HS-27A (cell line): ENCODE data around the gene NFAT5.
"Not testable (repeated sequence)": the region's sequence is repeated elsewhere in the genome, so short reads cannot be mapped to it uniquely, and the experiment has no call there.

Experiments used
- DNase-seq: peaks from one replicate; pipeline ENCODE4 v3.0.0-alpha.2; 2012; ENCODE audit warnings: low read depth, missing footprints

NFAT5 gene, protein sequence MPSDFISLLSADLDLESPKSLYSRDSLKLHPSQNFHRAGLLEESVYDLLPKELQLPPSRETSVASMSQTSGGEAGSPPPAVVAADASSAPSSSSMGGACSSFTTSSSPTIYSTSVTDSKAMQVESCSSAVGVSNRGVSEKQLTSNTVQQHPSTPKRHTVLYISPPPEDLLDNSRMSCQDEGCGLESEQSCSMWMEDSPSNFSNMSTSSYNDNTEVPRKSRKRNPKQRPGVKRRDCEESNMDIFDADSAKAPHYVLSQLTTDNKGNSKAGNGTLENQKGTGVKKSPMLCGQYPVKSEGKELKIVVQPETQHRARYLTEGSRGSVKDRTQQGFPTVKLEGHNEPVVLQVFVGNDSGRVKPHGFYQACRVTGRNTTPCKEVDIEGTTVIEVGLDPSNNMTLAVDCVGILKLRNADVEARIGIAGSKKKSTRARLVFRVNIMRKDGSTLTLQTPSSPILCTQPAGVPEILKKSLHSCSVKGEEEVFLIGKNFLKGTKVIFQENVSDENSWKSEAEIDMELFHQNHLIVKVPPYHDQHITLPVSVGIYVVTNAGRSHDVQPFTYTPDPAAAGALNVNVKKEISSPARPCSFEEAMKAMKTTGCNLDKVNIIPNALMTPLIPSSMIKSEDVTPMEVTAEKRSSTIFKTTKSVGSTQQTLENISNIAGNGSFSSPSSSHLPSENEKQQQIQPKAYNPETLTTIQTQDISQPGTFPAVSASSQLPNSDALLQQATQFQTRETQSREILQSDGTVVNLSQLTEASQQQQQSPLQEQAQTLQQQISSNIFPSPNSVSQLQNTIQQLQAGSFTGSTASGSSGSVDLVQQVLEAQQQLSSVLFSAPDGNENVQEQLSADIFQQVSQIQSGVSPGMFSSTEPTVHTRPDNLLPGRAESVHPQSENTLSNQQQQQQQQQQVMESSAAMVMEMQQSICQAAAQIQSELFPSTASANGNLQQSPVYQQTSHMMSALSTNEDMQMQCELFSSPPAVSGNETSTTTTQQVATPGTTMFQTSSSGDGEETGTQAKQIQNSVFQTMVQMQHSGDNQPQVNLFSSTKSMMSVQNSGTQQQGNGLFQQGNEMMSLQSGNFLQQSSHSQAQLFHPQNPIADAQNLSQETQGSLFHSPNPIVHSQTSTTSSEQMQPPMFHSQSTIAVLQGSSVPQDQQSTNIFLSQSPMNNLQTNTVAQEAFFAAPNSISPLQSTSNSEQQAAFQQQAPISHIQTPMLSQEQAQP (N-terminal part only)

GRCh38 chr16:69565671-69566239 lies at the start of gene NFAT5:
Gene NFAT5, plus strand, starts transcription at chr16:69565966. Its CDS starts 336 bp downstream, at chr16:69566302.
- peak; percentile 72 for DNase-seq

GRCh38 chr16:69517914-69518313 lies 47.9 kb upstream of the NFAT5 start:
- DNase-seq = not testable (repeated sequence)

DNA sequence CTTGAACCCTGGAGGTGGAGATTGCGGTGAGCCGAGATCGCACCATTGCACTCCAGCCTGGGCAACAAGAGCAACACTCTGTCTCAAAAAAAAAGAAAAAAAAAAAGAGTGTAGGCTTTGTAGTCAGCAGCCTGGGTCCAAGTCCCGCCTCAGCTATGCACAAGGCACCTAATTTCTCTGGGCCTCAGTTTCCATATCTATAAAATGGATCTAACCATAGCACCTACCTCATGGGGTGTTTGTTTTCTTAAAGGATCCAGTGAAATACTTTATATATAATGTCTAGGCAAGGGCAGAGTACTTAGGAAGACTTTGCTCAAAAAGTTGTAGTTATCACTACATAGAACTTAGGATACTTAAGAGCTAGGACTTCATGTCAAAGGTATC lies 45.4 kb upstream of the NFAT5 start:
- DNase-seq = no peak

DNA sequence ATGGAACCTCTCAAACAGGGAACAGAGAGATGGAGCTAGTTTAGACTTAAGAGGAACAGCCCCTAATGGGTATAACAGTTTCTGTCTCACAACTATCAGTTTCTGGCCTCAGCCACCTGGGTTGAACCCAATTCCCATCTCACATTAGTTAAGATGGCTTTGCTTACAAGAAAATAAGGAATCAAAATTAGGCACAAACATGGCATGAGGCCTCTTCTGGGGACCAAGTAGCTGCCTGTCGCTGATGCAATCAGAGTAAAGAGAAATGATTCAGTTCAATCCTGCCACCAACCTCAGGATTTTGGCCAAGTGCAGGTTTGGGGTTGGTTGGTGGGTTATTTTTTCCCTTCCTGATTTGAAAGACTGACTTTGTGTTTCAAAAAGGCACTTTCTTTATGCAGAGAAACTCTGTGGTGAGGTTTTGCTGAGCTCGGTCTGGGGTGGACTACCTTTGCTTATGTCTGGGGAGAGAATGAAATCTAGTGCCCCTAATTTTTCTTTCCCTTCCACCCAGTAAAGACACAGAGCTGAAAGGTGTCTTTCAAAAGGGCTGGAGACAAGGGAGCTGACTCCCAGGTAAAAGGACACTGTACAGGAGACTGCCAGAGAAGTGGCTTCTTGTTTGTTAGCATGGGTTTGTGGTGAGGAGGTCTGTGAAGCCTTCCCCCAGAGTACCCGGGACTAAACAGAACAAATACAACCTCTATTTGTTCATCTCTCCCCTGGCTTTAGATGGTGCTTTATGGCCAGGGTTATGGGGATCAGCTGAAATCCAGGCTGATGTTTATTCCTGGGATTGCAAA lies 44.8 kb upstream of the NFAT5 start:
- DNase-seq = no peak

DNA sequence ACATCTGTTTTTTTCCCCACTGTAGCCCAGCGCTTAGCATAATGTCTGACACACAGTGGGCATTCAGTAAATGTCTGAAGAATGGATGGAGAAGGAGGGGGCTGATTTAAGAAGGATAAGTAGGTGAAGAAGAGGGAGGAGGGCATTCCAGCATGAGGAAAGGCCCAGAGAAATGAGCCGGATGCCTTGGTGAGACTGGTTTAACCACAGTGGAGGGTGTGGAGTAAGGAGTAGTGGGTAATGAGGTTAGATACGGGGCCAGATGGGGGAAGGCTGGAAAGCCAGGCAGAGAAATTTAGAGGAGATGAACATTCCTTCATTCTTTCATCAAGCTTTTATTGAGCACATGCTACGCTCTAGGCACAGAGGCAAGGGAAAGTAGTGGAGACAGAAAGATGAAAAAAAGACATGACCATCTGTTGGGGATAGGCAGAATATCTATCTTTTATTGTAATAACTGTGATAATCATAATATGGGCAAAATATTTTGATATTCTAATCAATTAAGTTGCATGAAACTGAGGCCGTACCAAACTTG lies 43.7 kb upstream of the NFAT5 start:
- no peak for DNase-seq

DNA sequence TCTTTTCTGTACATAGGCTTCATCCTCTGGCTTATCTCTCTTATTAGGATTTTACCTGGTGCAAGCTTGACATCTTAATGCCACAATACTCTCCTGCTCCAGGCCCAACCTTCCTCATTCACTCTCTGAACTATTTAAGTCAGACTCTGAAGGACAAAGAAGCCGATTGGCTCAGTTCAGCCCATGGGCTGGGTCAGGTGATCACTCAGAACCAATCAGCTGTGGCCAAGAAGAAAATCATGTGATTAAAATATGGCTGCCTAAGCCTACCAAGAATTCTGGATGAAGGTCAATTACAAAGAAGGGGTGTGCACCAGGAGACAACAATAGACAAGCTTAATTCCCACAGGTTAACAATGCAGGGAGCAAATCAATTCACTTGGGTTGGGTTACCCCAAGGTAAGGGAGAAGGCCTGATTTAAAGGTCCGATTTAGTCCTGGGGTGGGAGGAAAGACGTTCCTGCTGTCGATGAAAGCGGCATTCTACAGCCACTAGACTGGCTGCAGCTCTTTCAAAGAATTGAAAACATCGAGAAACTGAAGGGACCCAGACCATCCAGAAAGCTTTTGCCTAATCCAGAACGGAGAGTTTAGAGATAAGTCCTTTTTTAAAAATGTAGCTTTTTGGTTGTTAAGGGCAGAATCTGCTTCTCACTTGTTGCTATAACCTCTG lies 42.9 kb upstream of the NFAT5 start:
- no peak for DNase-seq

GRCh38 chr16:69523566-69524305 lies 42.0 kb upstream of the NFAT5 start:
- DNase-seq = no peak

- DNase-seq = no peak
Observed at GRCh38 chr16:69526831-69527655, 38.7 kb upstream of the NFAT5 start.

DNA sequence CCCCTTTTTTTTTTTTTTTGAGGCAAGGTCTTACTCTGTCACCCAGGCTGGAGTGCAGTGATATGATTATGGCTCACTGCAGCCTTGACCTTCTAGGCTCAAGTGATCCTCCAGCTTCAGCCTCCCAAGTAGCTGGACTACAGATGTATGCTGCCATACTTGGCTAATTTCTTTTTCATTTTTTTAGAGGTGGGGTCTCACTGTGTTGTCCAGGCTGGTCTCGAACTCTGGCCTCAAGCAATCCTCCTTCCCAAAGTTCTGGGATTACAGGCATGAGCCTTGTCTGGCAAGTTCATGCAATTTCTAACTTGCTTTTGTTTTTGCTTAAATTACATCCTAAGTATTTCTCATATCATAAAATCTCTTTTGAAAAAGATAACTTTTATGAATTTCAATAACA lies 33.8 kb upstream of the NFAT5 start:
- no peak for DNase-seq

DNA sequence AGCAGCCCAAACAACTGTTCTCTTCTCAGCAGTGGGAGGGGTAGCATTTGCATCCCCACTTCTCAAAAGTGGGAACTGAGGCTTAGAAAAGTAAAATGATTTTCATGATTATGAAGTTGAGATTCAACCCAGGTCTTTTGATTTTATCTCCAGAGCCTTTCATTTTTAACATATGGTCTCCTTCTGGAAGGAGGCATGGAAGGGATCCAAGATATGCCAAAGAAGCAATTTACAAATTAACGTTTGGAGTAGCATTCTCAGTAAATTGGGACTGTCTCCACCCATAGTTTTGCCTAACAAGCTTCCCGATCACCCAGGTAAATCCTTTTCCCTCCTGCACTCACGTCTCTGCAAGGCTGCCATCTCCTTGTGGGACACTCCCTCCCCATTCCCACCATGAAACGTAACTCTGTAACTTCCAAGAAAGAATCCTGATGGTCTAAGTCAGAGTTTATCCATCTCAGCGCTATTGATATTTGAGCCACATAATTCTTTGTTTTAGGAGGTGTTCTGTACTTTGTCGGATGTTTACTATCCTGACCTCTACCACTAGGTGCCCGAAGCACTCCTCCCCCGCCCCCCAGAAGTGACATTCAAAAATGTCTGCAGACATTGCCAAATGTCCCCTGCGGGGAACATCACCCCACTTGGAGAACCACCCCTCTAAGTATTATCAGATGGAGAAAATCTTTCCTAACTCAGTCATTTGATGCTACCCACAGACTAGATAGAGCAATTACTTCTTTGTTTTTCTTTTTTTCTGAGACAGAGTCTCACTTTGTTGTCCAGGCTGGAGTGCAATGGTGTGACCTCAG lies 32.9 kb upstream of the NFAT5 start:
- DNase-seq = no peak

- no peak for DNase-seq
Observed at GRCh38 chr16:69534720-69535119, 31.0 kb upstream of the NFAT5 start.

DNA sequence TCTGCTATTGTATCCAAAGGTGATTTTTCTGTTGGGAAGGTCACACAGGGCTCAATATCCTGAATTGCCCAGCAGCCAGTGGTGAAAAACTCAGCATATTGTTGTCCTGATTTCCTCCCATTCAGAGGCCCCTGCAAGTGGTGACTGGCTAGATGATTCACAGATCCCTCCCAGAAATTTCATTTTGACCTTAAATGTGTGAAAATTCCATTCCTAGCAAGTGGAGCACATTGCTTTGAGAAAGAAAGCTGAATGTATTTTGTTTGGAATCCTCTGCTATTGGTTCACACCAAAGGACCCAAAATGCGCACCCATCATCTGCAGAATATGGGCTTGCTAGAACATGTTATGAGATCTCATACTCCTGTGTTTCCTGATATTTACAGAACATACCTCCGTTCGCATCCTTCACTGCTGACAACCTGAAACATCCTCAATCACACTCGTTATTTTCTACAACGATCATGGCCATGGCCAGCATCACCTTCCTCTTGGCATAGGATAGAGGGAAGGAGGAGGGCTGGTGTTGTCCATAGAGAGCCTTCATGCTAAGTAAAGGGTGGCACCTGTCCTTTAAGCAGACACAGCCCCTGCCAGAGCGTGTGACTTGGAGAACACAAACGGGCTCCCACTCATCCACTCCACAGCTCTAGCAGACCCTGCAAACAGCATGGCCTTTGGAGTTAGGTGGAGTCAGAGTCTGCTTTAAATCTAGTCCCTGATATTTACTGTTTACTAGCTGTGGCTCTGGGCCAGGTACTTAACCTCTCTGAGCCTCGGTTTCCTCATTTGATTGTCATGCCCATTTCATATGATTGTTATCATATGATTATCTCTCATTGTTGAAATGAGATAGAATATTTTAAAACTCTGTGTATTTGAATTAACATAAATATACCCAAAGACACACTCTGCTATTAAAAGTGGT lies 30.4 kb upstream of the NFAT5 start:
- no peak for DNase-seq

DNA sequence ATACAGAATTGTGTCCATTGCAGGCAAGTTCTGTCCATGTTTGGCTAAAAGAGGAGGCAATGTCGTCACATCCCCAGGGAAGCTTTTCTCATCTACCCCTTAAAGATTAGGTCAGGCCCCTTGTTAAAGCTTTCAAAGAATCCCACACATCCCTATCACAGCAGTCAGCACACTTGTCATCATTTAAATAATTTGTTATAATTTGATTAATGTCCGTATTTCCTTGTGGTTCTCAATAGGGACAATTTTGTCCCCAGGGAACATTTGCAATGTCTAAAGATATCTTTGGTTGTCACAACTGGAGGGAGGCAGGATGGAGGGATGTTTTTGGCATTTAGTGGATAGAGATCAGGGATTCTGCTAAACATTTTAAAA lies 28.1 kb upstream of the NFAT5 start:
- DNase-seq = no peak

- no peak for DNase-seq
Observed at GRCh38 chr16:69538808-69539207, 27.0 kb upstream of the NFAT5 start.

DNA sequence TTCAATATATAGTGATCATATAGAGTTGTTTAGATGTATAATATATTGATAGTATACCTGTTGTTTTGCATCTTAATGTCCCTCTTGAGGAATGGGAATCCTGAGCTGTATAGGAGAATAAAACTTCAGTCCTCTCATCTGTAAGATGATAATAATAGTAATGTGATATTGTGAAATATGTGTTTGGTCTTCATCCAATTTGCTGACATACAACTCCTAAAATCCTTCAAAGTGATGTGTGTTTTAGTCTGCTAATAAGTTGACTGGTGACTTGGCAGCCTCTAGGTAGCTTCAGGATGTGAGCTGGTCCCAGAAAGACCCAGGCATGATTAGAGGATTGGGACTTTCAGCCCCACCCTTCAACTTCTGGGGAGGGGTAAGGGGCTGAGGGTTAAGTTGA lies 22.8 kb upstream of the NFAT5 start:
- no peak for DNase-seq

GRCh38 chr16:69544088-69544487 lies 21.7 kb upstream of the NFAT5 start:
- DNase-seq = no peak

DNA sequence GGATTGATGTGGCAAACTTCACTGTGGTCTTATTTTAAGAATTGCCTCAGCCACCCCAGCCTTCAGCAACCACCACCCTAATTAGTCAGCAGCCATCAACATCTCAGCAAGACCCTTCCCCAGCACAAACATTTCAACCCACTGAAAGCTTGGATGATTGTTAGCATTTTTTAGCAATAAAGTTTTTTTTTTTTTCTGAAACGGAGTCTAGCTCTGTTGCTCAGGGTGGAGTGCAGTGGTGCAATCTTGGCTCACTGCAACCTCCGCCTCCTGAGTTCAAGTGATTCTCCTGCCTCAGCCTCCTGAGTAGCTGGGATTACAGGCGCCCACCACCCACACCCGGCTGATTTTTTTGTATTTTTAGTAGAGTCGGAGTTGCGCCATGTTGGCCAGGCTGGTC lies 19.1 kb upstream of the NFAT5 start:
- not testable (repeated sequence) for DNase-seq
